Measurements from ENCODE around the gene FAM241B.

DNA sequence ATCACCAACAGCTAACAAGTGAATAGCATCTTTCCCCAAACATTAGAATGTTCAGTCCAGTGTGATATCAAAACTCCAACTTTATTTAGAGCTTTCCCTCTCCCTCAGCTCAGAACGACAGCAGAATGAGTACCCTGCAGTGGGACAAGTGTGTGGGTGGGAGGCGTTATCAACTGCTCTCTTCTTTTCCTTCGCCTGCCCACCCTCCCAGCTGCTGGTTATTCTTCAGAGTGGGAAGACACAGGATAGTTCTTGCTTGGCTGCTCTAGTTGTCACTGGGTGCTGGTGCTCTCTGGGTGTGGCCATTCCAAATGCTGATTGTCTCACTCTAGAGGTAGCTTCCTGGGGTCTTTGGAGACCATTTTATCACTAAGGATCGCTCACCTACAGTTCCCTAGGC lies 13.7 kb upstream of the FAM241B start:
- TF ChIP-seq YY1 (IDR thresholded peaks at IDR 0.05; ENCODE audit: low read depth) (no peak), ZBTB7A (IDR thresholded peaks at IDR 0.05; ENCODE audit: low read depth) (no peak), TAF1 (IDR thresholded peaks at IDR 0.05; ENCODE audit: low read depth) (no peak), EP300 (IDR thresholded peaks at IDR 0.05; ENCODE audit: borderline replicate concordance) (no peak), MAX (IDR thresholded peaks at IDR 0.05) (no peak), RAD21 (IDR thresholded peaks at IDR 0.05; ENCODE audit: low read depth) (no peak), REST (IDR thresholded peaks at IDR 0.05; ENCODE audit: low read depth) (no peak), FOXM1 (IDR thresholded peaks at IDR 0.05; ENCODE audit: borderline replicate concordance, low read depth) (no peak), EGR1 (IDR thresholded peaks at IDR 0.05) (no peak), CEBPB (IDR thresholded peaks at IDR 0.05) (no peak)
- TF ChIP-seq, protein P1, sequence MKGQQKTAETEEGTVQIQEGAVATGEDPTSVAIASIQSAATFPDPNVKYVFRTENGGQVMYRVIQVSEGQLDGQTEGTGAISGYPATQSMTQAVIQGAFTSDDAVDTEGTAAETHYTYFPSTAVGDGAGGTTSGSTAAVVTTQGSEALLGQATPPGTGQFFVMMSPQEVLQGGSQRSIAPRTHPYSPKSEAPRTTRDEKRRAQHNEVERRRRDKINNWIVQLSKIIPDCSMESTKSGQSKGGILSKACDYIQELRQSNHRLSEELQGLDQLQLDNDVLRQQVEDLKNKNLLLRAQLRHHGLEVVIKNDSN (IDR thresholded peaks at IDR 0.05) = no peak
